Activated CD4-positive, CD25-positive, alpha-beta regulatory T cell treated with anti-CD3 and anti-CD28 coated beads, Interleukin-2, amount 50 U/mL, for 24 hours (primary cell): ENCODE data around the gene HRC.
"Not testable (repeated sequence)": the region's sequence is repeated elsewhere in the genome, so short reads cannot be mapped to it uniquely, and the experiment has no call there.

ENCODE experiments used
- ATAC-seq, 2 donors: fragments of 150-1000 bp; cut with Tn5 transposase; one replicate each; pipeline ENCODE4 v1.10.0; 2021; ENCODE audit warnings: mild to moderate bottlenecking in 1 of 2, moderate library complexity in 1 of 2

The HRC gene

DNA sequence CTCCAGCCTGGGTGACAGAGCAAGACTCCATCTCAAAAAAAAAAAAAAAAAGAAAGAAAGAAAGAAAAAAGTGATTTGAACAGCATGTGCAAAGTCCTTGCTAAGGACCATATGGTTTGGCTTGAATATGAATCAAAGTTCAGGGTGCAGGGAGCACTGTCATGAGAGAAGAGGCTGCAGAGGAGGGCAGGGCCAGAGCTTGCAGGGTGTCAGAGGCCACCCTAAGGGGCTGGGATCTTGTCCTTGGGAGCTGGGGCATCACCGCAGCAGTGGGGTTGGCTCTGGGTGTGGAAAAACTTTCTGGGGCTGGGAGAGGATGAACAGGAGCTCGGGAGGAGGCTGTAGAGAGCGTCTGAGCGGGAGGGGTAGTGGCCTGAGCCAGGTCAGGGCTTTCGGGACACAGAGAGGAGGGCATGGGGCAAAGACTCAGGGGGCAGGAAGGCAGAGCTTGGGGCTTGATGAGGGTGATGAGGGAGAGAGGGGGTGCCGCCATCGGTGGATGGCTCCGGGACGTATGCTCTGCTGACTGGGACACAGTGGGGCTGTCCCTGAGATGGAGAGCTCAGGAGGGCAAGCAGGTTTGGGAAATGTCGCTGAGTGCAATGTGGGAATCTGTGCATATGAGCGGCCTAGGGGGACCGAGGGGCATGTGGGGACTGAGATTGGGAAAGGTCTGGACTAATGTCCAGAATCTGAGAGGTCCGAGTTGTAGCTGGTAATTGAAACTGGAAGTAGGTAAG is 5.4 kb upstream of the HRC start:
- no peak for ATAC-seq

DNA sequence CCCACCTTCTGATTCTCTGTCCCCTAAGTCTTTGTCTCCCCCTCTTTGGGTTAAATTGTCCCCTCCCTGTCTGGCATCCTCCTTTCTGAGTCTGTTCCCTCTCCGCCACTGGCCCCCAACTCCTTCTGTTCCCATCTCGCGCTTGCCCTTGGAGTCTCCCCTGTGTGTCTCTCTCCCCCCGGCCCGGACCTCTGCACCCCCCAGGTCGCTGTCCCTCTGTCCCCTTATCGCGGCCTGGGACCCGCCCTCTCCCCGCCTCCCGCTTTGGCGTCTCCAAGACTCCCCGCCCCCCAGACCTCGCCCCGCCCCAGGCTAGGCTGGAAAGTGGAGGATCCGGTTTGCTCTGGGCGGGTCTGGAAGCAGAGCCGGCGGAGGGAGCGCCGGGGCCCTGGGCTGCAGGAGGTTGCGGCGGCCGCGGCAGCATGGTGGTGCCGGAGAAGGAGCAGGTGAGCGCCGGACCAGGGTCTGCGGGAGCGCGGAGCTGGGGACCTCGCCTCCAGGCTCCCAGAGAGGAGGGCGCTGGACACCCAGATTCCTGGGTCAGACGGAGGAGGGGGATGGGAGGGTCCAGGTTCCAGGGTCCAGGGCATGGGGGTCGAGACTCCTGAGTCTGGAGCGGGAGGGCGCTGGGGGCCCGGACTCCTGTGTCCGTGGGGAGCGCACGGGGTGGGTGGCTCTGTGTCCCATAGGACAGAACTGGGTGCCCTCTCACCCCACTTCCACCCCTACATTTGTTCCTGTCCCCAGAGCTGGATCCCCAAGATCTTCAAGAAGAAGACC is 2.4 kb upstream of the HRC start, which contains the start of gene TRPM4:
TRPM4 (plus strand) TSS at position 348 of the 780 bp plus-strand sequence; CDS start at position 423, 75 bp downstream.
- peak in 1 of 2 donors; percentile 46 for ATAC-seq

DNA sequence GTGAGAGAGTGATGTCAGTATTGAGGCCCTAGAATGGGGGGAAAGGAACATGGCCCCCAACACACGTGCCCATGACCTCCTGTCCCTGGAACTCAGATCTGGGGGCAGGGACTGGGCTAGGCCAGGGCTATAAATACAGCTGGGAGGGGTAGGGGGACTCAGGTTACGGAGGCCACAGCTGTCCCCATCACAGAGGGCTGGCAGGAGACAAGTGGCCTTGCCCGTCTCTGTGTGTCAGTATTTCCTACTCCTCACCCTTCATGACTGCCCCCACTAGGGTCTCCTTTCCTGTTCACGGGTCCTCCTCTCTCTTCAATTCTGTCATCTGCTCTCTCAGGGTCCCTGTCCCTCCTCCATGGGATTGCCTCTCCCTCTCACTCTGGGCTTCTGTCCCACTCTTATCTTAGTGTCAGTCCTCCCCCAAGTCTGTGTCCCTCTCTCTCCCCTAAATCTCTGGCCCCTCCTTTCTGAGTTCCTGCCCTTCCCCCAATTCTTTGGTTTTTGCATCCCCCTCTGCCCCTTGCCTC is 687 bp upstream of the HRC start:
- ATAC-seq: no peak

DNA sequence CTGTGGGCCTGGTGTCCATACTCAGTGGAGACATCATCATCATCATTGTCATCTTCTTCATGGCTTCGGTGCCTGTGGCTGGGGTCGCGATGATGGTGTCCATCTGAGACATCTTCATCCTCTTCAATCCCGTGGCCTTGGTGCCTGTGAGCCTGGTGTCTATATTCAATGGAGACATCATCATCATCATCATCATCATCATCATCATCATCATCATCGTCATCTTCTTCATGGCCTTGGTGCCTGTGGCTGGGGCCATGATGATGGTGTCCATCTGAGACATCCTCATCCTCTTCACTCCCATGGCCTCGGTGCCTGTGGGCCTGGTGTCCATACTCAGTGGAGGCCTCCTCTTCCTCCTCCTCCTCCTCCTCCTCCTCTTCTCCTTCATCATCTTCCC is 917 bp downstream of the HRC start:
- ATAC-seq: no peak

DNA sequence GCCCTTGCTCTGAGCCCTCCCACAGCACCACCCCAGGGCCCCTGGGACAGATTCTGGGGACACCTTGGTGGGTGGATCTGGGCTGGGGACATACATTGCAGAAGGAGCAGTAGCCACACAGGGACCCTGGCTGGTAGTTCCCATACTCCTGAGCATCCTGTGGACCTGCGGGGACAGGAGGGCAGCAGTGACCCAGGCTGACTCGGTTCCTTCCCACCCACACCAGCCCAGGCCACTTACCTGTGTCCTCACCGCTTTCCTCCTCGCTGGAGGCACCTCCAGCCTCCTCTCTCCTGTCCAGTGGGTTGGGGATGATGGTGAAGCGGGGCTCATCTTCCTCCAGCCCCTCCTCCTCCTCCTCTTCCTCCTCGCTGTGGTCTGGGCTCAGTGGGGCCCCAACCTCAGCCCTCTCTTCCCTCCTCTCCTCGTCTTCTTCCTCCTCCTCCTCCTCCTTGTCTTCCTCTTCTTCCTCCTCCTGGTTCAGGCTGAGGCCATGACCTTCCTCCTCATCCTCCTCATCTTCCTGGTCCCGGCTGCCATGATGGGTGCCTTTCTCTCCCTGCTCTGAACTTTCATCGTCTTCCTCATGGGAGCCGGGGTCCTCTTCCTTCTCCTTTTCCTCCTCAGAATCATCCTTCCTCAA is 1.9 kb downstream of the HRC start:
- ATAC-seq: no peak

DNA sequence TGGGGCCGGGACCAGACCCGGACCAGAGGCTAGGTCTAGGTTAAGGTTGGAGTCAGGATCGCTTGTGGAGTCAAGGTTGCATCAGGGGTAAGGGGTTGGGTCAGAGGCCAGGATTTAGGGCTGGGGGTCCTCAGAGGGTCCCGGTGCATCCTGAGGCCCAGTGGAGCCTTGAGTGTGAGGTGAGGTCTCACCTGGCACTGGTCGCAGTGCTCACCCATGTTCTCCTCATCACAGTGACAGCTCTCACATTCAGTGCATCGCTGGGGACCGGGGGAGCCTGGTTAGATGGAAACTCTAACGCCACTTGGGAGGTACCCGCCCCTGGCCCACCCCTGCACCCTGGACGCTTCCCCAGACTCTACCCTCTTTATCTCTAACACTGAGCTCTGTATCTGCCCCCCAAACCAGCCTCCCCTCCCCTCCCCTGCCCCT is 3.1 kb downstream of the HRC start:
- no peak for ATAC-seq

DNA sequence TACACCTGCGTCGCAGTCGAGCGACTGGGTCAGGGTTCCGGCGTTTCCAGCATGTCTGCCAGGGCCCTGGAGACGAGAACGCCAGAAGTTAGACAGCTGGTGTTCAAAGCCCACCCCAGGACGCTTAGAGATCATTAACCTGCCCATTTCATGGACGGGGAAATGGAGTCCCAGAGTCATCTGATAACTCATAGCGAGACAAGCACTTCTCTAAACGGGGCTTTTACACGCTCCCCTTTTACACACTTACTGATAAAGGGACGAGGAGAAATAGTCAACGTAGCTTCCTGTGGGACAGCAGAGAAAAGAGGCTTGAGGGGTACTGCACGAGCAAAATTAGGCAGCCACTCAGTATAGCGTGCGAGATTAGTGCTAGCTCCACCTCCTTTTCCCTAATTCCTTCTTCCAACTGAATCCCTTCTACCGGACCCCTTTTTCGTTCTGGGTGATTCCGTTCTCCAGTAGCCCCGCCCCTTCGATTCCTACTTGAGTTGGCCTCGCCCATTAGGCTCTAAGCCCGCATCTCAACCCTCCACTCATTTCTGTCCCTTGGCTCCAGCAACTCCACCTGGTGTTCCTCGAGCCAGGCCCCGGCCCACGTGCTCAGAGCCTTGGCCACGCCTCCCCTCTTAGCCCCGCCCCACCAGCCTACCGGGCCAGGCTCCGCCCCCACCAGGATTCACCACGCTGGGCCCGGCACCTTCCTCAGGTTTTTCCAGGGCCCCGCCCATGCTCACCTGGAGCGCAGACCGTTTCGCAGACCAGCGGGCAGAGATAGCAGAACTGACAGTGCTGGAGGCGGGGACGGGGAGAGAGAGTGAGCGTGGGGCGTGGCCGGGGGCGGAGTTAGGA is 3.7 kb downstream of the HRC start:
- peak in 1 of 2 donors; percentile 21 for ATAC-seq

DNA sequence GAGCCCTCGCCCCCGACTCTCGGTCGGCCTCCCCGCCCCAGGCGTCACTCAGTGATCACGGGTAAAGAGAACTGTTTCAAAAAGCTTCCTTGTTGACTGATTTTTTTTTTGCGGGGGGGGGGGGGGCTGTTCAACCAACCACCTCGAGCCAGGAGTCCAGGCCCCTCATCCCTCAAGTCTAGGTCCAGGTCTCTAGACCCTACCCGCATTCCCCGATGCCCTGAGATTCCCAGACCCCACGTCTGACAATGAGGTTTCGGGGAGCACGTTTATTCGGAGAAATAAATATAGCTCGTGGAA is 4.3 kb downstream of the HRC start:
- no peak for ATAC-seq

DNA sequence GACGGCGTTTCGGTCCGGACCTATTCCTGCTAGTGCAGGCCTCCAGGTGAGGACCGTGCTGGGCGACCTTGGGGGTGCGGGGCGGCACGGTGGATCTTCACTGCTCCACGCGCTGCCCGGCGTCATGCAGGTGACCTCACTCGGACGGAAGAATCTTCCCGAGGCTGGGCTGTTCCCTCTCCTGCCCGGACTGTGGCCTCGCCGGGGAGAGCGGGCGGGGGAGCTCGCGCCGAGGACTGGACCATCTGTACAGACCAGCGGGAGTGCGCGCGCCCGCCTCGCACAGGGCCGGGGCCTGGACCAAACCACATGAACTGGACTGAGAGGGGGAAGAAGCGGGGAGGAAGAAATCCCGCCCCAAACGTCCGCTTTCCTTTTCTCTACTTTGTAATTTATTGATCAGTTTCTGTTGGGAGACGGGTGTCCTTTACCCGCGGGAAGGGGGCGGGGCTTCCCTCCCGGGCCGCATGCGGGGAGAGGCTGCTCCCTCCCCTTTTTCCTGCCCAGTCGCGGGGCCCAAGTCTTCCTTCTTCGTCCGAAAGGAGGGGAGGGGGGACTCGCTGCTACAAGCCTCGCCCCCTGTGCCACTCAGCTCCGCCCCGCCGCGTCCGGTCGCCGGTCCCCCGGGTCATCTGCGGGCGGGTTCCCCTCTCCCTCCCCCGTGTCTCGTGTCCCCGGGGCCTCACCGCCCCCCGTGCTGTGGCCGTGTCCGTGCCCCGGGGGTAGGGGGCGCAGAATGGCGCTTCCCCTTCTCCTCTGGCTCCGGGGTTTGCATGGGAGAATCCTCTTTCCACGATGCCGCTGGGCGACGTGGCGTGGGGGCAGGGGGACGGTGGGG is 4.9 kb downstream of the HRC start:
- no peak for ATAC-seq

DNA sequence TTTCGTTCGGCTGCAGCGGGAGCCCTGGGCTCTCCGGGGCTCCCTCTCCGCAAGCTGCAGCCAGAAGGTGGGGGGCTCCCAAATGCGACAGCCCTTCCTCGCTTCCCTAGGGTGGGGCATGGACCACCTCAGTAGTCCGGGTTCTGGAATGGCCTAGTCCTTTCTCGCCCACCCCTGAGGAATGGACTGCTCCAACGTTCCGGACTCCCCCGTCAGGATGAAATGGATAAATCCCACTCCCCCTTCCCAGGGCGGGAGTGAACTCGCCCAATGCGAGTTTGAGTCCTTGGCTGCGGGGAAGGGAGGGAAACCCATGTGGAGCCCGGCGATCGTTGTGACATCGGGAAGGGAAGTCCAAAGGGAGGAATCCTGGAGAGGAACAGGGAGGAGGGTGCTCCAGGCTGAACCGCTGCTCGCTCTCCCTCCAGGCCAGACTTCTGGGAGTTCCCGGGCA is 5.5 kb downstream of the HRC start:
- no peak for ATAC-seq

DNA sequence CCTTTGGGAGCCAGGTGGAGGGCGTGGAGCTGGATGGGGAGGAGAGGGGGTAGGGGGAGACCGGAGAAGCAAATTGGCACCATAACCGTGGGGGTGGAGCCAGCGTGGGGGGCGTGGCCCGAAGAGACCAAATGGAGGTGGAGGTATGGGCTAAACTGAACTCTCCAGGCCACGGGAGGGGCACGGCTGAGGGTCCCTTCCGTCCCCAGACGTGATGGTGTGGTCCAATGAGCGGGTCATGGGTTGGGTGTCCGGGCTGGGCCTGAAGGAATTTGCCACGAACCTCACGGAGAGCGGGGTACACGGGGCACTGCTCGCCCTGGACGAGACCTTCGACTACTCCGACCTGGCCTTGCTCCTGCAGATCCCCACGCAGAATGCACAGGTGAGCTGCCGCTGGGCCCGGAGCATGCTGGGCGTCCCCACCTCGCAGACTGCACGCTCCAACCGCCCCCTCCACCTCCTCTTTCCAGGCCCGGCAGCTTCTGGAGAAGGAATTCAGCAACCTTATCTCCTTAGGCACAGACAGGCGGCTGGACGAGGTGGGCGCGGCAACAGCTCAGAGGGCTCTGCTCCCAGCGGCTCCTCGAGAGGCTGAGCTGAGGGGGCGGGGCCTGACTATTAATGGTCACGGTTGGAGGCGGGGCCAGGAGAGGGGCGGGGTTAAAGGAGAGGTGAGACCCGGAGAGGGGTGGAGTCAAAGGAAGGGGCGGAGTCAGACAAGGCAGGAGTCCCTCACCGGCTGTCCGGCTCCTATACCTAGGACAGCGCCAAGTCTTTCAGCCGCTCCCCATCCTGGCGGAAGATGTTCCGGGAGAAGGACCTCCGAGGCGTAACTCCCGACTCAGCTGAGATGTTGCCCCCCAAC is 6.2 kb downstream of the HRC start:
- peak; percentile 50 to 66 for ATAC-seq

DNA sequence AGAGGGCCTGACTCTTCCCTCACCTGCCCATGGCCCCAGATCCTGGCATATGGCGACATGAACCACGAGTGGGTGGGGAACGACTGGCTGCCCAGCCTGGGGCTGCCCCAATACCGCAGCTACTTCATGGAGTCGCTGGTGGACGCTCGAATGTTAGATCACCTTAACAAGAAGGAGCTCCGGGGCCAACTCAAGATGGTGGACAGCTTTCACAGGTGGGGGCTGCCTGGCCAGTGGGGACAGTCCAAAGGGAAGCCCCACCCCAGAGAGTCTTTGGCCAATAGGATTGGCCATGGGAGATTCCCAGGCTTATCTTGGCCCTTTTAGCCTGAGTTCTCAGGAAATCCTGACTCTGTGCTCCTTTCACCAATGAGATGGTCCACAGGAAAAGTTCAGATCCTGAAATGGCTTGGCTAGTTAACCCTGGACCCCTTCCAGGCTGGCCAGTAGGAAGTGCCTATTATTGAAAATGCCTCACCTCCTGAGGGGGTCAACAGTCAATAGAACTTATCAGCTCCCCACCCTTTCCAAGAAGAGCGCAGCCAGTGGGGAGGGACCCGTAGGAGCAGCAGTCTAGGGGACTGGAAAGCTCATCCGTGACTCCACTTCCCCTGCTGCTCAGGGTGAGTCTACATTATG is 7.0 kb downstream of the HRC start:
- no peak for ATAC-seq

DNA sequence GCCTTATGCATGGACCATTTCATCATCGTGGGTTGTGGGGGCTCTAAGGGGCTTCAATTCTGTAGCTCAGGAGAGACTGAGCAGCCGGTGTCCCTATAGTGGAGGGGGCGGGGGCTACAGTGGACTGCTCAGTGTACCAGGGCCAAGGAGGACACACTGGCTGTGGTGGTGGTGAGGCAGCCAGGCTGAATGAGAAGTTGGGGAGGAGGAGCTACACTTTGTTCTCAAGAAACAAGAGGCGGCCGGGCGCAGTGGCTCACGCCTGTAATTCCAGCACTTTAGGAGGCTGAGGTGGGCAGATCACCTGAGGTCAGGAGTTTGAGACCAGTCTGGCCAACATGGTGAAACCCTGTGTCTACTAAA is 8.8 kb downstream of the HRC start:
- not testable (repeated sequence) for ATAC-seq

DNA sequence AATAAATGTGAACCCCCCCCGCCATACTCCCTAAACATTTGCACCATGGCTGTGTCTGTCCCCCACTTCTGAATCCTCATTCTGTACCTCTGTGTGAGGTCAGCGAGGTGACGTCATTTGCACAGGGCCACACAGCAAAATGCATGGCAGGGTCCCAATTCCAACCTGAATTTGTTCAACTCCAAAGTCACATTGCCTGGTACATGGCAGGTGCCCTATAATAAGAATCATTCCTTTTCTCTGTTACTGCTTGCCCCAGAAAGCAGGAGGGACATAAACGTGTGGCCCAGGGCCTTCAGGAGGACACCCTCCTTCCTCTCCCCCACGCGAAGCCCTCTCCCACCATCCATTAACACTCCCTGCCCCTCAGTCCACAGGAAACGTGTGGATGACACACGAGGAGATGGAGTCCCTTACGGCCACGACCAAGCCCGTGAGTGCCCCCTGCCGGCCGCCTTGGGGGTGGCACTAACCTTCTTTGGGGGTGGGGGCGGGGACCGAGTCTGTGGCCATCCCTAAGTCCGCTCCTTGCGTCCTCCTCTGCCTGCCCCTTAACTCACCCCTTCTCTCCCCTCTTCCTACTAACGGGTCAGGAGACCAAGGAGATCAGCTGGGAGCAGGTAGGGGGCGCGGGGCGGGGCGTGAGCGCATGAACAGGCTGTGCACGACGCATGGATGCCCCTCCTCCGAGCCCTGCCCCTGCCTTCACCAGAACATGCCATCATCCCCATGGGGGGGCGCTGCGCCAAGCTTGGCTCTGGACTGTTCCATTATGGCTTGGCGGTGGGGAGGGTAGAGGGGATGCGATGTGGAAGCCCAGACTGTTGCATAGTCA is 9.4 kb downstream of the HRC start:
- ATAC-seq: peak; percentile 47 to 53

DNA sequence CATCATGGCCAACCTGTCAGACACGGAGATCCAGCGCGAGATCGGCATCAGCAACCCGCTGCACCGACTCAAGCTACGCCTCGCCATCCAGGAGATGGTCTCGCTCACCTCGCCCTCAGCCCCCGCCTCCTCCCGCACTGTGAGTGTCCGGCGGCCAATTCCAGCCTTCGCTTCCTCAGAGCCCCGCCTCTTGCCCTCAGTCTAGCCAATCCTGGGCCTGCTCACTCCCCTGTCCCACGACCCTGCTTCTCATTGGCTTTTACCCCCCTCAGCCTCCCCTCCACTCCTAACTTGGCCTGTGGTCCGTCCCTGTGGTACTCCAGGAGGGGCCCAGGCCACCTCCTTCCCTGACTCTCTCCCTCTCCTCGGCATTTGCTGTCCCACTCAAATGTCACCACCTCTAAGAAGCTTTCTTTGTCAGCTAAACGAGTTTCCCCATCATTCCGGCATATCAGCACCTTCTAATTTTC is 12.3 kb downstream of the HRC start:
- ATAC-seq: peak; percentile 91 to 92

DNA sequence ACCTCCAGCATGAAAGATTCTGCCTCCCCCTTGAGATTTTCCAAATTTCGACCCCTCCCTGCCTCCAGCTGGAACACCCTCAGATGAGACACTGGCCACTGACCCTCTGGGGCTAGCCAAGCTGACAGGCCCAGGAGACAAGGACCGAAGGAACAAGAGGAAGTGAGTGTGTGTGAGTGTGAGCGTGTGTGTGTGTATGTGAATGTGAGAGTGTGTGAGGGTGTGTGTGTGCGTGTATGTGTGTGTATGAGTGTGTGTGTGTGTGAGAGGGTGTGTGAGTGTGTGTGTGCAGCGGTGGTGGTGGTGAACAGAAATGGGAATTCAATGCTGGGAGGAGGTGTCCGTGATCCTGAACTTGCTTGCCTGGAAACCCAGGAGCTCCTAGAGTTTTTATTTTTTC is 13.8 kb downstream of the HRC start:
- no peak for ATAC-seq

DNA sequence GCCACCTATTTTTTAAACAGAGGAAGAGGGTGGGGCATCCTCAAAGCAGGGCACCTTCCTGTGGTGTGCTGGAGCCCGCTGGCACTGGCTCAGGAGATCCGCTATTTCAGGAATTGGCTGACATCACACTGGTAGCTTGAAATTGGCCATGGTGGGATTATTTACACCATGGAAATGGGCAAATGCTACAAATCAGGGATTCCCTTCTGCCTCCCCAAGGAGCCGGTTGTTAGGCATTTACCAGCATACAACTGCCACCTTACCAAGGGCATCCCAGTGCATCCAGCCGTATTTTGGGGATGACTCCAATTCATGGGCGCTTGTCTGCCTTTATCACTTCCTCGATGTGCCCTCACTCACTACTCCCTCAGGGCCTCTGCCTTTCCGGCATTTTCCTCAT is 14.2 kb downstream of the HRC start:
- ATAC-seq: no peak

DNA sequence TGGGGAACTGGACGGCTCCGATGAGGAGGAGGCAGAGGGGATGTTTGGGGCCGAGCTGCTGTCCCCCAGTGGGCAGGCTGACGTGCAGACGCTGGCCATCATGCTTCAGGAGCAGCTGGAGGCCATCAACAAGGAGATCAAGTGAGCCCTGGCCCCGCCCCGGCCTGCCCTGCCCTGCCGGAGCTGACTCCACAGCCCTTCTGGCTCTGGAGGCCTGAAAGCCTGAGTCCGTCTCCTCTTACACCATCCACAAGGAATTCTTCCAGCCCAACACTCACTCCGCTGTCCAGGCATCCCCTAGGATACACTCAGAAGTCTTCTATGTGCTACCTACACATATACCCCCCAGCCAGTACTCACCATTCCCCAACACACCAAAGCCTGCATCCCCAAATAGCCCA is 18.4 kb downstream of the HRC start:
- ATAC-seq: no peak

DNA sequence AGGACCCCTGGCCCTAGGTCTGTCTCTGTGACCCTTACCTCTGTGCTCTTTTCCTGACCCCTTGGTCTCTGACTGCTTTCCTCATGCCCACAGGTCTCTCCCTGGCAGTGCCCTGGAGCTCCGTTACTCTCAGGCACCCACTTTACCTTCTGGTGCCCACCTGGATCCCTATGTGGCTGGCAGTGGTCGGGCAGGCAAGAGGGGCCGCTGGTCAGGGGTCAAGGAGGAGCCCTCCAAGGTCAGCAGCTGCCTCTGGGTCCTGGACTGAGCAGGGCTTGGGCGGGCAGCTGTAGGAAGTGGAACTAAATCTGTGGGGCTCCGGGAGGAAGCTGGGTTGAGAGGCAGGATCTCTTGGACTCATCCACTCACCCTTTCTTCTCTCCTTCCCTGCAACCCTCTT is 19.5 kb downstream of the HRC start:
- ATAC-seq: no peak
